BE2C (cell line): Measurements from ENCODE around the gene GUK1.
"Not testable (repeated sequence)": the region's sequence is repeated elsewhere in the genome, so short reads cannot be mapped to it uniquely, and the experiment has no call there.

Source experiments
- DNase-seq: peaks from one replicate; pipeline ENCODE4 v3.0.0-alpha.2; 2020
- H3K27me3 ChIP-seq: fragments of 250-450 bp; sonication (Bioruptor Pico); 2 replicates; pipeline ENCODE4 v1.5.1; 2020; ENCODE audit warnings: mild to moderate bottlenecking
- H3K36me3 ChIP-seq: fragments of 250-450 bp; sonication (Bioruptor Pico); 2 replicates; pipeline ENCODE4 v1.5.1; 2020; ENCODE audit warnings: mild to moderate bottlenecking
- H3K4me1 ChIP-seq: fragments of 250-450 bp; sonication (Bioruptor Pico); 2 replicates; pipeline ENCODE4 v1.5.1; 2020
- H3K4me3 ChIP-seq: 2 replicates; pipeline ENCODE4 v1.5.1; 2011; ENCODE audit warnings: low read depth, low read length
- H3K9me3 ChIP-seq: fragments of 250-450 bp; sonication (Bioruptor Pico); 2 replicates; pipeline ENCODE4 v1.5.1; 2020
- CTCF ChIP-seq: IDR thresholded peaks from 2 replicates; pipeline ENCODE4 v1.5.1; 2012; ENCODE audit warnings: mild to moderate bottlenecking, low read depth, low read length

The GUK1 gene

GRCh38 chr1:228169345-228169744, 29.3 kb downstream of the GUK1 start:
- no peak for DNase-seq
- no peaks in the 10 kb centered on the region for H3K9me3 ChIP-seq
- no peak for TF ChIP-seq CTCF
- H3K27me3 ChIP-seq, result no peaks in the 10 kb centered on the region
- no peaks in the 10 kb centered on the region for H3K36me3 ChIP-seq
- H3K4me3 ChIP-seq, result no peak overlapping the region
- H3K4me1 ChIP-seq, result no peaks in the 10 kb centered on the region

GRCh38 chr1:228170666-228171065, 30.6 kb downstream of the GUK1 start:
- H3K4me1 ChIP-seq, result no peaks in the 10 kb centered on the region
- H3K36me3 ChIP-seq, result peaks cover 6% of the 10 kb centered on the region
- no peak for TF ChIP-seq CTCF
- H3K27me3 ChIP-seq, result no peaks in the 10 kb centered on the region
- no peak overlapping the region for H3K4me3 ChIP-seq
- H3K9me3 ChIP-seq, result no peaks in the 10 kb centered on the region
- no peak for DNase-seq

GRCh38 chr1:228171221-228171891, 31.3 kb downstream of the GUK1 start:
- H3K9me3 ChIP-seq, result no peaks in the 10 kb centered on the region
- peaks cover 6% of the 10 kb centered on the region for H3K36me3 ChIP-seq
- no peaks in the 10 kb centered on the region for H3K4me1 ChIP-seq
- no peaks in the 10 kb centered on the region for H3K27me3 ChIP-seq
- peak; percentile 2 for DNase-seq
- no peak for TF ChIP-seq CTCF
- no peak overlapping the region for H3K4me3 ChIP-seq

- Histone ChIP-seq H3K9me3 (no peaks in the 10 kb centered on the region), H3K36me3 (peaks cover 6% of the 10 kb centered on the region), H3K27me3 (no peaks in the 10 kb centered on the region), H3K4me1 (no peaks in the 10 kb centered on the region), H3K4me3 (no peak overlapping the region)
- no peak for TF ChIP-seq CTCF
- no peak for DNase-seq
Observed at GRCh38 chr1:228172591-228173527, 32.8 kb downstream of the GUK1 start.

- not testable (repeated sequence) for H3K9me3 ChIP-seq, H3K4me1 ChIP-seq, H3K4me3 ChIP-seq, H3K27me3 ChIP-seq, H3K36me3 ChIP-seq
- DNase-seq, result peak; percentile 41
Observed at GRCh38 chr1:228173528-228174481, 33.7 kb downstream of the GUK1 start.

GRCh38 chr1:228174482-228175315, 34.6 kb downstream of the GUK1 start:
- Histone ChIP-seq H3K36me3 (peaks cover 6% of the 10 kb centered on the region), H3K27me3 (no peaks in the 10 kb centered on the region), H3K4me3 (peak overlapping the region; percentile 39), H3K9me3 (no peaks in the 10 kb centered on the region), H3K4me1 (peaks cover 6% of the 10 kb centered on the region; the same call in 1 of the 2 replicates)
- TF ChIP-seq CTCF, result no peak
- peak; percentile 61 for DNase-seq
